Renal pelvis (tissue), 12 donors: ENCODE results near the gene RPL34. TPM values are rescaled to one million over a fixed set of nuclear protein-coding genes. Genes with fewer than 3 reads are reported as not detected.
"Not testable (repeated sequence)": the region's sequence is repeated elsewhere in the genome, so short reads cannot be mapped to it uniquely, and the experiment has no call there.

Source experiments
- DNase-seq: peaks from one replicate; pipeline ENCODE4 v3.0.0-alpha.2; 2013
- long read RNA-seq, 16 experiments: transcript quantifications; one replicate each; lab custom pipeline, GENCODE V29; 2026
- polyA plus RNA-seq, 3 donors: library from polyadenylated mRNA; unstranded; fragments of 120-200 nt; gene quantifications; one replicate each; pipeline ENCODE4 v1.2.1, GENCODE V29; 2013; ENCODE audit not compliant: insufficient read length in 3 of 3

The RPL34 gene
- 1,000 to 10,000 TPM; 1,872 to 2,120 (median 1,988) TPM for polyA plus RNA-seq
- long read RNA-seq, donor 1, transcript RPL34-206 (2 exons, 629 nt), result minor isoform, 62 of 2,693 reads
- long read RNA-seq, donor 1, transcript RPL34-202 (5 exons, 441 nt), result major isoform, 1,705 of 2,693 reads
- long read RNA-seq, donor 1, transcript RPL34-201 (5 exons, 529 nt), result minor isoform, 31 of 2,693 reads
- long read RNA-seq, donor 1, partial matches to known transcripts, result 798 of 2,693 reads
- long read RNA-seq, donor 1, other reads (novel, unspliced or antisense), result 95 of 2,693 reads
- long read RNA-seq, donor 2, transcript RPL34-202 (5 exons, 441 nt), result major isoform, 2,229 of 3,101 reads
- long read RNA-seq, donor 2, transcript RPL34-206 (2 exons, 629 nt), result minor isoform, 75 of 3,101 reads
- long read RNA-seq, donor 2, transcript RPL34-201 (5 exons, 529 nt), result minor isoform, 35 of 3,101 reads
- long read RNA-seq, donor 2, partial matches to known transcripts, result 680 of 3,101 reads
- long read RNA-seq, donor 2, other reads (novel, unspliced or antisense), result 79 of 3,101 reads
- long read RNA-seq, donor 3, transcript RPL34-206 (2 exons, 629 nt), result minor isoform, 106 of 2,451 reads
- long read RNA-seq, donor 3, transcript RPL34-202 (5 exons, 441 nt), result major isoform, 1,519 of 2,451 reads
- long read RNA-seq, donor 3, transcript RPL34-201 (5 exons, 529 nt), result minor isoform, 24 of 2,451 reads
- long read RNA-seq, donor 3, partial matches to known transcripts, result 746 of 2,451 reads
- long read RNA-seq, donor 3, other reads (novel, unspliced or antisense), result 53 of 2,451 reads
- long read RNA-seq, donor 4, transcript RPL34-201 (5 exons, 529 nt), result minor isoform, 42 of 3,737 reads
- long read RNA-seq, donor 4, transcript RPL34-202 (5 exons, 441 nt), result major isoform, 1,952 of 3,737 reads
- long read RNA-seq, donor 4, transcript RPL34-206 (2 exons, 629 nt), result minor isoform, 125 of 3,737 reads
- long read RNA-seq, donor 4, partial matches to known transcripts, result 1,528 of 3,737 reads
- long read RNA-seq, donor 4, other reads (novel, unspliced or antisense), result 88 of 3,737 reads
- long read RNA-seq, donor 5, transcript RPL34-201 (5 exons, 529 nt), result minor isoform, 27 of 1,841 reads
- long read RNA-seq, donor 5, transcript RPL34-202 (5 exons, 441 nt), result major isoform, 1,177 of 1,841 reads
- long read RNA-seq, donor 5, transcript RPL34-206 (2 exons, 629 nt), result minor isoform, 106 of 1,841 reads
- long read RNA-seq, donor 5, partial matches to known transcripts, result 482 of 1,841 reads
- long read RNA-seq, donor 5, other reads (novel, unspliced or antisense), result 47 of 1,841 reads
- long read RNA-seq, donor 6, transcript RPL34-202 (5 exons, 441 nt), result major isoform, 1,267 of 2,101 reads
- long read RNA-seq, donor 6, transcript RPL34-206 (2 exons, 629 nt), result minor isoform, 85 of 2,101 reads
- long read RNA-seq, donor 6, transcript RPL34-205 (2 exons, 2,627 nt), result minor isoform, 6 of 2,101 reads
- long read RNA-seq, donor 6, transcript RPL34-201 (5 exons, 529 nt), result minor isoform, 21 of 2,101 reads
- long read RNA-seq, donor 6, partial matches to known transcripts, result 673 of 2,101 reads
- long read RNA-seq, donor 6, other reads (novel, unspliced or antisense), result 48 of 2,101 reads
- long read RNA-seq, donor 7, transcript RPL34-201 (5 exons, 529 nt), result minor isoform, 30 of 2,872 reads
- long read RNA-seq, donor 7, transcript RPL34-202 (5 exons, 441 nt), result major isoform, 1,386 of 2,872 reads
- long read RNA-seq, donor 7, transcript RPL34-206 (2 exons, 629 nt), result minor isoform, 217 of 2,872 reads
- long read RNA-seq, donor 7, partial matches to known transcripts, result 1,190 of 2,872 reads
- long read RNA-seq, donor 7, other reads (novel, unspliced or antisense), result 46 of 2,872 reads
- long read RNA-seq, donor 8, transcript RPL34-201 (5 exons, 529 nt), result minor isoform, 11 of 1,255 reads
- long read RNA-seq, donor 8, transcript RPL34-206 (2 exons, 629 nt), result minor isoform, 65 of 1,255 reads
- long read RNA-seq, donor 8, transcript RPL34-202 (5 exons, 441 nt), result major isoform, 779 of 1,255 reads
- long read RNA-seq, donor 8, partial matches to known transcripts, result 365 of 1,255 reads
- long read RNA-seq, donor 8, other reads (novel, unspliced or antisense), result 33 of 1,255 reads
- long read RNA-seq, donor 9, transcript RPL34-202 (5 exons, 441 nt), result major isoform, 2,110 of 3,251 reads
- long read RNA-seq, donor 9, transcript RPL34-201 (5 exons, 529 nt), result minor isoform, 47 of 3,251 reads
- long read RNA-seq, donor 9, transcript RPL34-206 (2 exons, 629 nt), result minor isoform, 99 of 3,251 reads
- long read RNA-seq, donor 9, transcript RPL34-205 (2 exons, 2,627 nt), result minor isoform, 5 of 3,251 reads
- long read RNA-seq, donor 9, partial matches to known transcripts, result 914 of 3,251 reads
- long read RNA-seq, donor 9, other reads (novel, unspliced or antisense), result 75 of 3,251 reads
- long read RNA-seq, donor 10, transcript RPL34-202 (5 exons, 441 nt), result major isoform, 1,527 of 2,221 reads
- long read RNA-seq, donor 10, transcript RPL34-201 (5 exons, 529 nt), result minor isoform, 34 of 2,221 reads
- long read RNA-seq, donor 10, transcript RPL34-206 (2 exons, 629 nt), result minor isoform, 104 of 2,221 reads
- long read RNA-seq, donor 10, partial matches to known transcripts, result 491 of 2,221 reads
- long read RNA-seq, donor 10, other reads (novel, unspliced or antisense), result 64 of 2,221 reads
- long read RNA-seq, donor 11, transcript RPL34-201 (5 exons, 529 nt), result minor isoform, 24 of 1,633 reads
- long read RNA-seq, donor 11, transcript RPL34-202 (5 exons, 441 nt), result major isoform, 992 of 1,633 reads
- long read RNA-seq, donor 11, transcript RPL34-206 (2 exons, 629 nt), result minor isoform, 136 of 1,633 reads
- long read RNA-seq, donor 11, partial matches to known transcripts, result 417 of 1,633 reads
- long read RNA-seq, donor 11, other reads (novel, unspliced or antisense), result 60 of 1,633 reads
- long read RNA-seq, donor 12, transcript RPL34-201 (5 exons, 529 nt), result minor isoform, 35 of 3,258 reads
- long read RNA-seq, donor 12, transcript RPL34-202 (5 exons, 441 nt), result major isoform, 2,316 of 3,258 reads
- long read RNA-seq, donor 12, transcript RPL34-206 (2 exons, 629 nt), result minor isoform, 82 of 3,258 reads
- long read RNA-seq, donor 12, partial matches to known transcripts, result 717 of 3,258 reads
- long read RNA-seq, donor 12, other reads (novel, unspliced or antisense), result 107 of 3,258 reads
- long read RNA-seq, donor 13, transcript RPL34-202 (5 exons, 441 nt), result major isoform, 1,352 of 2,124 reads
- long read RNA-seq, donor 13, transcript RPL34-201 (5 exons, 529 nt), result minor isoform, 26 of 2,124 reads
- long read RNA-seq, donor 13, transcript RPL34-206 (2 exons, 629 nt), result minor isoform, 158 of 2,124 reads
- long read RNA-seq, donor 13, partial matches to known transcripts, result 561 of 2,124 reads
- long read RNA-seq, donor 13, other reads (novel, unspliced or antisense), result 23 of 2,124 reads
- long read RNA-seq, donor 14, transcript RPL34-205 (2 exons, 2,627 nt), result minor isoform, 6 of 3,710 reads
- long read RNA-seq, donor 14, transcript RPL34-206 (2 exons, 629 nt), result minor isoform, 343 of 3,710 reads
- long read RNA-seq, donor 14, transcript RPL34-202 (5 exons, 441 nt), result major isoform, 2,170 of 3,710 reads
- long read RNA-seq, donor 14, transcript RPL34-201 (5 exons, 529 nt), result minor isoform, 60 of 3,710 reads
- long read RNA-seq, donor 14, partial matches to known transcripts, result 1,026 of 3,710 reads
- long read RNA-seq, donor 14, other reads (novel, unspliced or antisense), result 105 of 3,710 reads
- long read RNA-seq, donor 15, transcript RPL34-202 (5 exons, 441 nt), result major isoform, 2,463 of 3,711 reads
- long read RNA-seq, donor 15, transcript RPL34-201 (5 exons, 529 nt), result minor isoform, 43 of 3,711 reads
- long read RNA-seq, donor 15, transcript RPL34-205 (2 exons, 2,627 nt), result minor isoform, 7 of 3,711 reads
- long read RNA-seq, donor 15, transcript RPL34-206 (2 exons, 629 nt), result minor isoform, 153 of 3,711 reads
- long read RNA-seq, donor 15, partial matches to known transcripts, result 939 of 3,711 reads
- long read RNA-seq, donor 15, other reads (novel, unspliced or antisense), result 106 of 3,711 reads
- long read RNA-seq, donor 16, transcript RPL34-201 (5 exons, 529 nt), result minor isoform, 33 of 2,975 reads
- long read RNA-seq, donor 16, transcript RPL34-202 (5 exons, 441 nt), result major isoform, 1,852 of 2,975 reads
- long read RNA-seq, donor 16, transcript RPL34-206 (2 exons, 629 nt), result minor isoform, 137 of 2,975 reads
- long read RNA-seq, donor 16, partial matches to known transcripts, result 882 of 2,975 reads
- long read RNA-seq, donor 16, other reads (novel, unspliced or antisense), result 67 of 2,975 reads

DNA sequence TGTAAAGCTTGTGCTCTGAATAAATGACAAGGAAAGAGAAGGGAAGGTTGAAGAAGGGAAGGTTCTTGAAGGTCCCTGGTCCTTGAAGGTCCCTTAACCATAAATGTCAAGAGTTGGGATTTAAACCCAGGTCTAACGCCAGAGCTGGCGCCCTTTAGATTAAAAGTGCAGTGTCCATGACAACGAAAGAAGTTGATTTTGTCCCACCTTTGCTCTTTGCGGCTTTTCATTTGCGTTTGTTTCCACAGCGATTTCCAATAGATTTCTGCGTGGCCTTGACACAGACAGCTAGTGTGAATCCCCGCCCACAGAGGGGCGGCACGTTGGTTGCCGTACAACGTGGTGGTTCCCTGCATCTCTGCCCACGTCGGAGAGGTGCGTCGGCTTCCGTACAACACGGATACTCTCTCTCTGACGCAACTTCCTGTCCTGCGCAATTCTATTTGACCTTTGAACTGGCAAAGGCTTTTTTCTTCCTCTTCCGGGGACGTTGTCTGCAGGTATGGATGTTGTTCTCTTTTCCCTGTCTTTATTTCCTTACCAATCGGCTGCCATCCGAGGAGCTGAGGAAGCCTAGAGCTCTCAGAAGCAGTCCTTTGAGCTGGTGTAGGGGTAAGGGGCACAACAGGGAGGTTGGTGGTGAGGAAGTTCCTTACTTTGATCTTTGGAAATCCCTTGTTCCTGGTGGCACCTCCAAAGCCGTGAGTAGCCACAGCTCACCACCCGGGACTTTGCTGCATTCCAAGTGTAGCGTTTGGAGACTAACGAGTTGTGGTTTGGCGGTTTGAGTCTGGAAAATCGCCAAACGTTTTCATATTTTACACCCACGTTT, at the start of gene RPL34:
Gene RPL34, plus strand, starts transcription at position 476 of the 832 bp plus-strand sequence. CDS start 1,384 bp downstream, outside the sequence.
- DNase-seq, result peak; percentile 98

DNA sequence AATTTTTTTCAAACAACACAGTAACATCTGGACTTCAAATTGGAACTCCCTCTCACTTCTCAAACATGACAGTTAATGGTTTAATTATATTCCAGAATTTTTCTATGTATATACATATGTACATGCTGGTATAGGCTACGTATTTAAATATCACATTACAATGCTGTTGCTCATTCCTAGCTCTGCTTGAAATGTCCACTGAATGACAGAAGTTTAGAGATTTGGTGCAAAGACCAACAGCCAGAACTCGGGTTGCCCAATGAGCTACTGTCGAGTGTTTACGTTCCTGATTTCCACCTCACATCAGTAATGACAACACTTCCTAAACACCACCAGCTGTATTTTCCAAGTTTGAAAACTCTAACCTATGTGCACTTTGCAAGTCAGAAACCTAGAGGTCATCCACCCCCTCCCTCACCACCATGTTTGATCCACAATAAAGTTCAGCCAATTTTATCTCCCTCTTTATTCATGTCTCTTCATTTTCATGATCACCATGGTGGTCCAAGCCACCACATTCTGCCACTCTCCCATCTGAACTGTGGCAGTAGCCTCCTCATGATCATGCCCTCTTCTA, 49.3 kb upstream of the RPL34 start:
- no peak for DNase-seq

DNA sequence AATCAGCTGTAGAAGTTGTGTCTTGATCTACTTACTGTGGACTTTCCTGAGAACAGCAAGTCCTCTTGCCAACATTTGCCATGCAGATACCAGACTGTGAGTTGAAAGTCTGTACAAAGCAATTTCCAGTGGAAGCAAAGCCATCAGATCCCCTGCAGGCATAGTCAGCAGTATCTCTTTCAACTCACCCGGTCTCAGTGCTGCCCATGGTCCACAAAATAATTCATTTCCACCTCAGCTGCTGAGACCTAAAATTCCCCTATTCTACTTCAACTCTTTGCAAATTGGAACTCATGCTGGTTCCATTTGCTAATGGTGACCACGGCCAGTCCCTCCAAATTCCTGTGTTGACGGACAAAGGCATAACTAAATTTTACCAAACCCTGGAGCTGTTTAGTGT, 46.0 kb upstream of the RPL34 start:
- DNase-seq, result no peak

DNA sequence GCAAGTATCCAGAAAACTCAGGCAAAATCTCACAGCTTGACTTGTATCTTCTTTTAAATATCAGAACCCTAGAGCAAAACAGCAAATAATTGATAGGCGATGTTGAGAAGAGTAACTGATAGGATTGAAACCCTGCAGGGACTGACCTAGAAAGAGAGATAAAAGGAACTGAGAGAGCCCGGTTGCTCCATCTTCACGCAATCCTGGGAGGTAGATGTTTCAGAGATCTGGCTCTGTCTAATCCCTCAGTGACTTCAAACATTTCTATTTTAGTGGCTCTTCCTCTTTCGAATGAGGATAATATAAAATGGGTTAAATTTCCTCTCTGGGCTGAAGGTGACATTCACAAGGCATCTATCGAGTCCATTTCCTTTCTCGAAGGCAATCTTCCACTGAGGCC, 39.3 kb upstream of the RPL34 start:
- no peak for DNase-seq

DNA sequence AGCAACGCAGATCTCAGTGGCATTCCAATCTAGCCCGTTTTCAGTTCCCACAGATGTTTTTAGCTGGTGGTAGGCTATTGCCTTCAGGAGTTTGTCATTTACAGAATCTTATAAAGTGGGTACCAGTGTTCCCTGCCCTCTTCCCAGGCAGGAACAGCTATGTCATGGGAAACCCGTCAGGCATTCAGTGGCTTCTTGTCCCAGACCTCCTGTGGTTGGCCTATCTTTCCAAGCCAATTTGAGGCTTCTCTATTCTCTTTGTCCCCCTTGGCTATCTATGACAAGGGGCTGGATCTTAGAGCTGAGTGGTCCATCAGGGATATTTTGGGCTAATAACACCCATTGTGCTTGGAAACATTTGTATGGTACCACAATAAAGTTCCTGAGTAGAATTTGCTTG, 33.6 kb upstream of the RPL34 start:
- no peak for DNase-seq

DNA sequence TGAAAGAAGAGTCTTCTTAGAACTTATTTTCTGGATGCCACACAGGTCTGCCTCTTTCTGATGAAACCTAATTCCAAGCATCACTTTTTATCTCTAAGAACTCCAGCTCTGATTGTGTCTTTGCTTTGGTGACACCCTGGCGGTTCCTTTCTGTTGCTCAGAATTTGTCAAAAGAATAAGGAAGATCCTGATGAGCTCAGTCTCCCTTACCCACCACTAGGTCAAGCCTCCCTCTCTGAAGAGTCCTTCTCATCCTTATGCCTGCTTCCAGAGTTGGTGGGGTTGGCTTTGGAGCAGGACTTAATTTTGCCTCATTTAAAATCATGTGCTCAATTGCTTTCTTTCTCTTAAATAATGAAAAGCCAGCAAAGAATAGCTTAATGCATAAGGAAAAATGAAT, 31.5 kb upstream of the RPL34 start:
- no peak for DNase-seq

DNA sequence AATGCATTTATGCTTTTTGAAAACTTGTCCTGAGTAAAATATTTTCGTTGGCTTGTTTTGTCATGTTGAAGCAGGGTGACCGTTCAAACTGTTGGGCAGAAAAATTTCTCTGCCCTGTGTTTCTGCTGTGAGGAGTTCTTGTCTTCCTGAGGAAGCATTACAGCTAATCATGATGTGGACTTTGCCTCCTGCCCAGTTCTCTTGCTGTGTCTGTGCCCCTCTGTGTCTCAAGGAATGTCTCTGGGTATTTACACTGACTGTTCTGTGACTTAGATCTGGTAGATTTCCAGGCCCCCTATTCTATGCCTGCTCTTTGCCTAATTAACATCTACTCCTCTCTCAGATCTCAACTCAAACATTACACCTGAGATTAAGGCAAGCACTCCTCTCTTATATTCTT, 30.4 kb upstream of the RPL34 start:
- no peak for DNase-seq

DNA sequence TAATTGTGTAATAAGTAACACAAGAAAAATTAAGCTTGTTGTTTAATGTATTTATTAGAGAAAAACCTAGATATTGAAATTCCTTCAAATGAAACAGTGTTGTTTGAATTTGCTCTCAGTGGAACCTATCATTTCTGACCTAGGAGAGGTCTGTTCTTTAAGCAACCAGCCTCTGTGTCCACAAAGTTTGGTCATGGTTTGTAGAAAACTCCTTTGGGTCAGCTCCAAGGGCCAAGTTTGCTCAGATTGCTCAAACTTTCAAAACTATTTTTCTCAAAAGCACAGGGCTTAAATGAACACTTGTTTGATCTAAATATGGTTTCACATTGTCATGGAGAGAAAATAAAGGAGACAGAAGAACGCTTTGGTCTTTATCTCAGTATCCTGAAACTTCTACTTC, 29.6 kb upstream of the RPL34 start:
- no peak for DNase-seq

DNA sequence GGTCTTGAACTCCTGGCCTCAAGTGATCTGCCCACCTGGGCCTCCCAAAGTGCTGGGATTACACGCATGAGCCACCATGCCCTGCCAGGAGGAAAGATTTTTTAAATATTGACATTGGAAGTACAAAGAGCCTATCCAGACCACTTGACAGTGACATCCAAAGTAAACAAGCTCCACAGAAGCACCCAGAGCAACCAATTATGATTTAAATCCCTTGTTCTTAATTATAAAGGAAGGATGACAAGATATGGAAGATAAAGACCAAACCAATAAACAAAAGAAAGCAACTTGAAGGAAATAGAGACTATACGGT, 27.7 kb upstream of the RPL34 start:
- no peak for DNase-seq

DNA sequence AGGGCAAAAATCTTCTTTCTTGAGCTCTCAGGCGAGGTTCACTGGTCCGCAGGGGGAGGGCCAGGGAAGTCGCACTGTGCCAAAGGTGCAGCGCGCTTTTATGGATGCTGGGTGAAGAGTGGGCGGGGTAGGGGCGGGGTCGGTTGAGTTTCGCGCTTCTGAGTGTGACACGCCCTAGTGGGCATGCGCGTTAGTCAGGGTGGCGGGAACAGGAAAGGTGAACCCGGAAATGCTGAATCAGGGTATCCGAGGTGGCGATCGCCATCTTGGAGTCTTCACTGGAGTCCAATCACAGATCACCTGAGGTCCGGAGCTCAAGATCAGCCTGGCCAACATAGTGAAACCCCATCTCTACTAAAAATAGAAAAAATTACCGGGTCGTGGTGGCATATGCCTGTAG, 26.1 kb upstream of the RPL34 start:
- DNase-seq, result not testable (repeated sequence)

DNA sequence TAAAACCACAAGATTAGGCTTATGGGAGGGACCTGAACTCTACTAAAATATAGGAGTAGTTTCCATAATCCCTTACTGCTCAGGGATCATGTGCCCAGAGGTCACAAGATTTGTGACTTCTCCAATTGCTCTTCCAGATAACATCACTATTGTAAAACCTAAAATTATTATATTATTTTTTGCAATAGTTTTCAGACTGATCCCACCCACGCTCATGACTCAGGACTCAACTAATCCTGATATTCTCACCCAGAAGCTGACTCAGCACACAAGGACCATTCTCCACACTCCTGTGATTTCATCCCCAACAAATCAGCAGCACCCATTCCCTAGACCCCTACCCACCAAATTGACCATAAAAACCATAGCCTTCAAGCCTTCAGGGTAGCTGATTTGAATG, 24.0 kb upstream of the RPL34 start:
- no peak for DNase-seq

DNA sequence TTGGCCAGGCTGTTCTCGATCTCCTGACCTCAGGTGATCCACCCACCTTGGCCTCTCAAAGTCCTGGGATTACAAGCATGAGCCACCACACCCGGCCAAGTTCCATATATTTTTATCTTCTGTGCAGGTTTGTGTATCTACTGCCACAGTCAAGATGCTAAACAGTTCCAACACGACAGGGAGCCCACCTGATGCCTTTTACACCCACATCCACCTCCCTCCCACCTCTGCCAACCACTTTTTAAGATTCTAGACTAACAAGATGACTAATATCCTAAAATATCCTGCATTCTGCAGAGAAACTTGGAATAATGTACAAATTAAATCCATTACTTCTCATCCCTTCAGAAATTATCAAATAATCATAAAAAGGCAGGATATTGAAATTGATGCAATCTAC, 19.3 kb upstream of the RPL34 start:
- no peak for DNase-seq

DNA sequence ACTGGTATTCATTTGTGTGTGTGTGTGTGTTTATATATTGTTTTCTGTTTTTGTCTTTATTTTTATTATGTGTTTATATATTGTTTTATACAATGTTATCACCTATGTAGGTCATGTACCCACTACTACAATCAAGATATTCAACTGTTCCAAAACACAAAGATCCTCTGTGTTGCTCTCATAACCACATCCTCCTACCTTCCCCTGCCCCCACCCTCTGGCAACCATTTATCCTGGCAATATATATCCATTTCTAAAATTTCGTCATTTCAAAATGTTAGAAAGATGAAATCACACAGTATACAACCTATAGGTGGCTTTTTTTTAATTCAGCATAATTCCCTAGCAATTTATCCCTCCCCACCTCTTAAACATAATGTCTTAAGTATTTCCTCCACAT, 18.8 kb upstream of the RPL34 start:
- DNase-seq, result no peak

DNA sequence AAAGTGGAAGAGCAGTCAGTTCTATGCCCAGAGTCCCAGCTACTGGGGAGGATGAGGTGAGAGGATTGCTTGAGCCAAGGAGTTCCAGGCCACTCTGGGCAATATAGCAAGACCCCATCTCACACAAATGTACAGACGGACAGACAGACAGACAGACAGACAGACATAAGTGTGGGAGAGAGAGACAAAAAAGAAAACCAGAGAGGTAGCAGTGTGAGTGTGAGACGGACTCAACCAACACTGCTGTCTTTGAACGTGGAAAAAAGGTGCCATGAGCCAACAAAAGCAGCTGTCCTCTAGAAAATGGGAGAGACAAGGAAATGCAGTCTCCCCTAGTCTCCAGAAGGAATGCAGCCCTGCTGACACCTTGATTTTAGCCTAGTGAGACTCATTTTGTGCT, 18.2 kb upstream of the RPL34 start:
- DNase-seq, result no peak
